Stimulated activated CD4-positive, alpha-beta T cell treated with anti-CD3 and anti-CD28 coated beads, Interleukin-12 subunit alpha, Interleukin-12 subunit beta, amount 100 ng/mL, for 24 hours (primary cell): ENCODE data around the gene CAB39L.

Experiments used
- DNase-seq, 2 experiments: peaks; one replicate each; pipeline ENCODE4 v3.0.0-alpha.2; 2020; ENCODE audit warnings: low read depth in 2 of 2

The CAB39L gene

DNA sequence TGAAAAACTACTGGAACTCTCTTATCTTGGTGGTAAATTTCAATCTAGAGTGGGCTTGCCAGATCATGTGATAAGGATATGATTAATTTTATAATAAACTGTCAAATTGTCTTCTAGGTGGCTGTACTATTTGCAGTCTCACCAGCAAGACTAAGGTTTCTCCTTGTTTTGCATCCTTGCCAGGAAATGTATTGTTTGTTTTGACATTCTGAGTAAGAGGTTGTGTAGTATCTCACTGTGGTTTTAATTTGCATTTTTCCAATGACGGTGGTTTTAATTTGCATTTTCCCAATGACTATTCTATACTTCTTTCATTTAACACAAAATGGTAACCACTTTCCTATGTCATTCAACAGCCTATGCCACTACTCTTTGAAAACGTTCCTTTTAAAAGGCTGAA, 2.0 kb downstream of the CAB39L start:
- no peak for DNase-seq

DNA sequence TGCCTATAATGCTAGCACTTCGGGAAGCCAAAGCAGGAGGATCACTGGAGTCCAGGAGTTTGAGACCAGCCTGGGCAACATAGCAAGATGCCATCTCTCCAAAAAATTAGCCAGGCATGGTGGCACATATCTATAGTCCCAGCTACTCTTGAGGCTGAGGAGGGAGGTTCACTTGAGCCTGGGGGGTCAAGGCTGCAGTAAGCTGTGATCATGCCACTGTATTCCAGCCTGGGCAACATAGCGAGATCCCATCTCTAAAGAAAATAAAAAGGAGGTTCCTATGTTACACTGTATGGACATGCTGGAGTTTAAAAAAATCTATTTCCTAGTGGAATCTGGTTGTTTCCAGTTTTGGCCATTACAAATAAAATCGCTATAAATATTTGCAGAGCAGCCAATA, 2.6 kb downstream of the CAB39L start:
- DNase-seq, result no peak

DNA sequence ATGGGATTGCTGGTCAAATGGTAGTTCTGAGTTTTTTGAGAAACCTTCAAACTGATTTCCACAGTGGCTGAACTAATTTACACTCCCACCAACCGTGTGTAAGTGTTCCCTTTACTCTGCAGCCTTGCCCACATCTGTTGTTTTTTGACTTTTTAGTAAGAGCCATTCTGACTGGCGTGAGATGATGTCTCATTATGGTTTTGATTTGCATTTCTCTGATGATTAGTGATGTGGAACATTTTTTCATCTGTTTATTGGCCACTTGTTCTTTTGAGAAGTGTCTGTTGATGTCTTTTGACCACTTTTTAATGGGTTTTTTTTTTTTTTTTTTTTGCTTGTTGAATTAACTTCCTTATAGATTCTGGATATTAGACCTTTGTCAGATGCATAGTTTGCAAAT, 4.3 kb downstream of the CAB39L start:
- DNase-seq, result no peak

DNA sequence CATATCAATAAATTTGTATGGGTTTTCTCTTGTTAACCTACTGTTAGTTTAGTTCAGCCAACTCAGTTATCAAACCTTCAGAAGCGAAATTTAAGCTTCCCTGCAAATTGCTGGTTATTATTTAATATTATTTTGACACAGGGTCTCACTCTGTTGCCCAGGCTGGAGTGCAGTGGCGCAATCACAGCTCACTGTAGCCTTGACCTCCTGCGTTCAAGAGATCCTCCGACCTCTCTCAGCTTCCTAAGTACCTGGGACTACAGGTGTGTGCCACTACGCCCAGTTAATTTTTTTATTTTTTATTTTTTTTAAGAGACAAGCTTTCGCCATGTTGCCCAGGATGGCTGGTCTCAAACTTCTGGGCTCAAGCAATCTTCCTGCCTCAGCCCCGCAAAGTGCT, 6.2 kb downstream of the CAB39L start:
- DNase-seq, result no peak

DNA sequence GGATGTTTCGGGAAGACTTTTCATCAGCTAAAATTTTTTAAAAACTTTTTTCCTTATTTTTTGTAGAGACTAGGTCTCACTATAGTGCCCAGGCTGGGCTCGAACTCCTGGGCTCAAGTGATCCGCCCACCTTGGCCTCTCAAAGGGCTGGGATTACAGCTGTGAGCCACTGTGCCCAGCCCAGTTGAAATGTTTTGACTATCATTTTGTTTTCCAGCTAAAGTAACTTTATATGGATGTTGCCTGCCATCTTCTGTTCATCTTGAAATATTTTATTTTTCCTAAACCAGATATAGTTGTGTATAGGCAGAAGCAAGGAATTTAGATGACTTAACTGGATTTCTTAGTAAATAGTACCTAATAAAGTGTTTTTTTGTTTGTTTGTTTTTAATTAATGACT, 7.0 kb downstream of the CAB39L start:
- no peak for DNase-seq

DNA sequence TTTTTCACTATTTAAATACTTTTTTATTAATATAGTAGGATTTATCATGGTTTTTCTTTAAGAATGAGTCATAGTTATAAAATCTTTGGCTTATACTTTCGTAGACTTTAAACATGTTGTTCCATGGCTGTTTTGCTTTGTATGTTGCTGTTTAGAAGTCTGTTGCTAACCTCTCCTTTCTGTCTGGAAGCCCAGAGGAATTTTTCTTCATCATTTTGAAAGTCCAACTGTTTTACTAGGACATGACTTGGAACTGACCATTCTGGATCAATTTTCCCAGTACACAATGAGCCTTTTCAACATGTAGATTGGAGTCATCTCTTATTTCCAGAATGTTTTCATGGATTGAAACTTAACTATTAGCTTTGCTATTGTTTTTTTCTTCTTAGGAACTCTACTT, 7.9 kb downstream of the CAB39L start:
- no peak for DNase-seq

DNA sequence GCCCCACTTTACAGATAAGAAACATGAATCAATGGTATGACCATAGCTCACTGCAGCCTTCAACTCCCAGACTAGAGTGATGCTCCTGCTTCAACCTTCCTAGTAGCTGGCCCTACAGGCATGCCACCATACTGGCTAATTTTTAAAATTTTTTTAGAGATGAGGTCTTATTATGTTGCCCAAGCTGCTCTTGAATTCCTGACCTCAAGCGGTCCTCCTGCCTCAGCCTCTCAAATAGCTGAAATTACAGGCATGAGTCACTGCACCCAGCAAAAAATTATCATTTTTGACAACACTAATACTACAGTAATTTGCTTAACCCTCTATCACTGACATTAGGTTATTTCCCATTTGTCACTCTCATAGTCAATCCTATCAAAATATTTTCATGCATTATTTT, 14.7 kb downstream of the CAB39L start:
- DNase-seq, result no peak

DNA sequence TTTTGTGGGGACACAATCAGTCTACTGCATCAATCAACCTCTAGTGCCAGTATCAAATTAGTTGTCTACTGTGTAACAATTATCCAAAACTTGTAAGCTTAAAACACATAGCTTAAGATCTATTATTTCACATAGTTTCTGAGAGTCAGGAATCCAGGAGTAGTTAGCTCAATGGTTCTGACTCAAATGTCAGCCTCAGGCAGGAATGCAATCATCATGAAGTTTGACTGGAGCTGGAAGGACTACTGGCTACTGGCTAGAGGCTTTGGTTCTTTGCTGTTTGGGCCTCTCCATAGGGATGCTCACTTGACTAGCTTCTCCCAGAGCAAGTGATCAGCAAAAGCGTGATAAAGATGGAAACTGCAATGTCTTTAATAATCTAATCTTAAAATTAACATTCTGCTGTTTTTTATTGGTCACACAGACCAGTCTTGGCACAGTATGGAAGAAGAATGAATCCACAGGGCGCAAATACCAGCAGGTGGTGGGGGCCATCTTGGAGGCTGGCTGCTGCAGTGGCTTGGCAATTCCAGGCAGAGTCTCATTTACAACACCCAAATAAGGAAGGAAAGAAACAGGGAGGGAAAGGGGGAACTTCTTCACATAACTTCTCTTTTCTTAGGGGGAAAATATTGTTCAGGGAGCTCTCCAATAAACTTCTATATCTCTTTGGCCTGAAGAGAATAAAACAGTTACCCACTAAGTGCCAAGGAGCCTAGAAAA, 15.7 kb downstream of the CAB39L start:
- DNase-seq, result no peak

DNA sequence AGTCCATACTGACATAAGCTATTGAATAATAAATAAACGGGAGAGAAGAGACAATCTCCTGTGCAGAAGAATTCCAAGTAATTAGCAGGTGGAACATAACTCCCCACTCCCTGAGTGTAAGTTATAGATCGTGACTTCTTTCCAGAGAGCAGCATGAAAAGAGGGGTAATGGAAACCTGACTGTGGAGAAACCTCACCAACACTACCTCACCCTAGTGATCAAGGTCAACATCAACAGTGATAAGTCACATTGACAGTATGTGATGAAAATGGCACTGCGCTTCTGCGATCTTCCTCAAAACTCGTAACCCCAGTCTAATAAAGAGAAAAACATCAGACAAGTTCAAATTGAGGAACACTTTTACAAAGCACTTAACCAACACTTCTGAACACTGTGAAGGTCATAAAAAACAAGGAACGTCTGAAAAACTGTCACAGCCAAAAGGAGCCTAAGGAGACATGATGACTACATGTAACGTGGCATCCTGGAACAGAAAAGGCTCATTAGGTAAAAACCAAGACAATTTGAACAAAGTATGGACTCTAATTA, 19.8 kb downstream of the CAB39L start:
- no peak for DNase-seq

DNA sequence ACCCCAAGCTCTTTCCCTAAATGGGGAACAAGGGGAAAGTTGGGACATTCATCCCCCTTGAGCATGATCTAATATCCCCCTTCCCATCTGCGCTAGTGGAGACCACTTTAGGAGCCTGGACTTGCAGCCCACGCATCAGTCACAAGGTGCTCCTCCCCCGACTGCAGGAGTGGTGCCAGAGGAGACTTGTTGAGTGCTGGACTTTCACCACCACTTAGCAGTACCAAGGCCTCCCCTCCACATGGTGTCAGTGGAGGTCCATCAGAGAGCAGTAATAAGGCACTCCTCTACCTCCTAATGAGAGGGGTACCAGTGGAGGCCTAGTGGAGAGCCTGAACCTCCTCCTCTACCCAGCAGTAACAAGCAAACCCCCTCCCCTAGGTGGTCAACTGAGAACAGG, 22.5 kb downstream of the CAB39L start:
- DNase-seq, result no peak

DNA sequence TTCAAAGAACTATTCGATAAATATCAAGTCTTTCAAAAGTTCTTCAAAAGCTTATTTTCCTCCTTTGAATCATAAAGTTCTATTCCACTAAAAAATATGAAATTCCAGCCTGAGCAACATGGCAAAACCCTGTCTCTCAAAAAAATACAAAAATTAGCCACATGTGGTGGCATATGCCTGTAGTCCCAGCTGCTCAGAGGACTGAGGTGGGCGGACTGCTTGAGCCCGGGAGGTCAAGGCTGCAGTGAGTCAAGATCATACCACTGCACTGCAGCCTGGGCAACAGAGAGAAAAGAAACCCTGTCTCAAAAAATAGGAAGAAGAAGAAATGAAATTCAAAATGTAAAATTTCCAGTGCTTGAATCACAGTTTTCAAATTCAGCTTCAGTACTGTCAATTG, 24.6 kb downstream of the CAB39L start:
- DNase-seq, result no peak

DNA sequence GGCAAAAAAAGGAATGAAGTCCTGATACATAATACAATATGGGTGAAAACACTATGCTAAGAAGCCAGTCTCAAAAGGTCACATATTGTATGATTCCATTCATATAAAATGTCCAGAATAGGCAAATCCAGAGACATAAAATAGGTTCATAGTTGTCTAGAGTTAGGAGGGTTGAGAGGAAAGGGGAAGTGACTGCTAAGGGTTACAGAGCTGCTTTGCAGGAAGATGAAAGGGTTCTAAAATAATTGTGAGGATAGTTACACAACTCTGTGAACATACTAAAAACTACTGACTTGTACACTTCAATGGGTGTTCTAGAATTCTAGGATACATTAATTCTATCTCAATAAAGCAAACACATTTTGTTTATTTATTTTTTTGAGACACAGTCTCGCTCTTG, 25.7 kb downstream of the CAB39L start:
- DNase-seq, result no peak

DNA sequence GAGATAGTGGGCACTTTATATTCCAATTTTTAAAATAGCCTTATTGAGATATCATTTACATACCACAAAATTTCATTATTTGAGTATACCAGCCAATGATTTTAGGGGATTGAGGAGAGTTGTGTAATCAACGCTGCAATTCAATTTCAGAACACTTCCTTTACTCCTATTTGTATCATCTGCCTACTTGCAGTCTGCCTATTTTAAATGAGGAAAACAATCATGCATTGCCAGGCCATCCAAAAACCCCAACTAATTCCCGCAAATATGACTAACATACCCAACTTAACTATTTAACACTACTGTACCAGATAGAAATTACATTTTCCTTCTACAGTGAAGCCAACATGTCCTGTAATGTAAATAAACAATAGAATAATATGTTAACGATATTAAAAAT, 26.7 kb downstream of the CAB39L start:
- no peak for DNase-seq

DNA sequence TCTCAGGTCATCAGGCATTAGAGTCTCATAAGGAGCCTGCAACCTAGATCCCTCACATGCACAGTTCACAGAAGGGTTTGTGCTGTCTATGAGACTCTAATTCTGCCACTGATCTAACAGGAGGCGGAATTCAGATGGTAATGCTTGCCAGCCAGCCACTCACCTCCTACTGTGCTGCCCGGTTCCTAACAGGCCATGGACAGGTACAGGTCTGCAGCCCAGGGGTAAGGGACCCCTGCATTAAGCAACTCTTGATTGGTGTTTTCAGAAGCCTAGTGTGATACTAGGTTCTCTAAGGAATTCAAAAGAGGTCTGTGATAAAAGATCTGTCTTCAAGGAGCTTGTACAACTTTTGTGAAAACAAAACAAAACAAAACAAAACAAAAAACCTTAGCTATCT, 31.1 kb downstream of the CAB39L start:
- no peak for DNase-seq

DNA sequence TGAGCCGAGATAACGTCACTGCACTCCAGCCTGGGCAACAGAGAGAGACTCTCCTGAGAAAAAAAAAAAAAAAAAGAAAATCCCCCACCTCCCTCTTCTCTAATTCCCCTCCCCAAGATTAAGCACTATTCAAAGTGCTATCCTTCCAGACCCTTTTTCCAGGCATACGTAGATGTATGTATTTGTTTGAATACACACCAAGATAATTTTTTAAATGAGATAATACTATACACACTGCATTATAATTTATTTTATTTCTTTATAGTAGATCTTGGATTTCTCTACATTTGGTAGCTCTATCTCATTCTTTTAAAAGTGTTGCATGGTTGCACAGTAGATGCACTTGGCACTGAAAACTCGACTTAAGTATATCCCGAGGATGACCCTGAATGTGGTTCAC, 32.5 kb downstream of the CAB39L start:
- DNase-seq, result no peak

DNA sequence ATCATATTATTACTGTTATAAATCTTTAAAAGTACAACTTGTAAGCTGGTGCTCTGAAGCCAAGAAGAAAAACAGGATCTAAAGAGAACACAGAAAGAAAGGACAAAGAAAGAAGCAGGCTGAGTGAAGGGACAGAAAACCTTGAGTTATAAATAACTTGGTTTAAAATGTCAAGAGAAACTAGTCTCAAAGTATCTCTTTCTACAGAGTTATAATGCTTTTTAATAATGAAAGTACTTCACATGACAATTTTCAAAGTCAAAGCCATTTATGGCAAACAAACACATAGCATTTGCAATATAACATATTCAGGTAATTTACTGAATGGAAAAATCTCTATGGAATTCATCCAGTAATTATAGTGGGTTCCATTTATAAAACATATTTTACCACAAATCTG, 33.4 kb downstream of the CAB39L start:
- no peak for DNase-seq

DNA sequence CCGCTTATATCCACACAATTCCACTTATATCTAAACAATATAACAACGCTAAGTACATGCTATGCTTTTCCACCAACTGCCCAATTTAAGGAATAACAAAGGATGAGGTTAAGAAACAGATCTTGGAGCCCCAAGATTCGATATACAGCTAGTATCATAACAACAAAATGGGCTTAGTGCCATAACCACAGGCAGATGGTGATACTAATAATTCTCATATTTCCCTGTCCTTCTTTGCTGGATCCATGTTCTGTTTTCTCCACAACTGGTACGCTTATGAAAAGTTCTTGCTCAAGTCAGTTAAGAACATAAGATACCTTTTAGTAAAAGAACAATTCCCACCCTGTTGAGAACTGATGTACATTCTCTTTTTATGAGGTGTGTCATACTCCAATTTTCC, 33.9 kb downstream of the CAB39L start:
- DNase-seq, result no peak

DNA sequence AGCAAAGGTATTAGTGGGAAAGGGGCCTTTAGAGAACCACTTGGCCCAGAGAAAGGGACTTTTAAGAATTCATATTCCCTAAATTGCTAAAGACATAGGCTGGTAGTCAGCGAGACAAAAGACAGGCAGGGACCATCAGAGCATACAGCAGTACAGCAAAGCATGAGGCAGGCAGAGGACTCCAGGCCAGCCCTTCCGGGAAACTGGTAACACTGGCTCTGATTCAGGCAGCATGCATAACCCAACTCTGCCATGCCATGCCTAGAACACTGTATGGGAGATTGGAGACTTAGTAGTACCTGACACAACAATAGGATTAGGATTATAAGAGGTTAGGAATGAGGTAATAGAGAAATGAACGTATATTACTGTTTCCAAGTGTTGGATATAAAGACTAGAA, 34.9 kb downstream of the CAB39L start:
- no peak for DNase-seq

DNA sequence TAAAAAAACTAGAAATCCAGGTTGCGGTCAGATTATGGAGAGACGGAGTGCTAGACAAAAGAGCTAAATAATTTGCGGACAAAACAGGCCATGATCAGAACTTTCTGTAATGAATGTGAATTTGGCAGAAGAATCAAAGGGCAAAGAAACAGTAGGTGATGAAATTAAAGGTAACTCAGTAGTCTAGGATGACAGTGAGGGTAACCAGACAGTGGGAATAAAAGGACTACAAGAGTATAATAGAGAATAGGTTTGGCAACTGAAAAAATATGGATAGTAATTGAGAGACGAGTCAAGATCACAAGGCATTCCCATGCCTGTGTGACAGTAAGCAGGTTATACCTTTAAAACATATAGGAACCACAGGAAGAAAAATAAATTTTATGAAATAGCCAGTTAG, 35.9 kb downstream of the CAB39L start:
- DNase-seq, result no peak

DNA sequence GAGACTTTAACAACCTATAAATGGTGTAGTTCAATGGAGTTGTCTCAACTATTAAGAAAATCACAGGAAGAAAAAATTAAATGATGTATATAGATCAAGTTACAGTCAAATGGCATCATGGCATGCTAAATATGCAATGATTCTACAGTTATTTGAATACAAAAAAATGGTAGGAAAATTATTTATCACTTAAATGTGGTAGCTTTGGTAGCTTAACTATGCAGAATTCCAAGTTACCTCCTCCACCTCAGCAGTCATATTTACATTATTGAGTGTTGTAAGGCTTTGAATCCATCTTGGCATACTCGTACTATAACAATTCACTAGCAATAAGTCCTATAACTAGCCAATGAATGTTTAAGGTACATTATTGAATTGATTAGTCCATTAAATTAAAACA, 36.8 kb downstream of the CAB39L start:
- no peak for DNase-seq

DNA sequence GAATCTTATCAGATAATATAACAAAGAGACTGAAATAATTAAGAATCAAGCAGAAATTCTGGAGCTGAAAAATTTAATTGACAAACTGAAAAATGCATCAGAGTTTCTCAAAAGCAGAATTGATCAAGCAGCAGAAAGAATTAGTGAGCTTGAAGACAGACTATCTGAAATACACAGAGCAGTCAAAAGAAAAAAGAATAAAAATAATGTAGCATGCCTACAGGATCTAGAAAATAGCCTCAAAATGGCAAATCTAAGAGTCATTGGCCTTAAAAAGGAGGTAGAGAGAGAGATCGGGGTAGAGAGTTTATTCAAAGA, 39.2 kb downstream of the CAB39L start:
- no peak for DNase-seq

DNA sequence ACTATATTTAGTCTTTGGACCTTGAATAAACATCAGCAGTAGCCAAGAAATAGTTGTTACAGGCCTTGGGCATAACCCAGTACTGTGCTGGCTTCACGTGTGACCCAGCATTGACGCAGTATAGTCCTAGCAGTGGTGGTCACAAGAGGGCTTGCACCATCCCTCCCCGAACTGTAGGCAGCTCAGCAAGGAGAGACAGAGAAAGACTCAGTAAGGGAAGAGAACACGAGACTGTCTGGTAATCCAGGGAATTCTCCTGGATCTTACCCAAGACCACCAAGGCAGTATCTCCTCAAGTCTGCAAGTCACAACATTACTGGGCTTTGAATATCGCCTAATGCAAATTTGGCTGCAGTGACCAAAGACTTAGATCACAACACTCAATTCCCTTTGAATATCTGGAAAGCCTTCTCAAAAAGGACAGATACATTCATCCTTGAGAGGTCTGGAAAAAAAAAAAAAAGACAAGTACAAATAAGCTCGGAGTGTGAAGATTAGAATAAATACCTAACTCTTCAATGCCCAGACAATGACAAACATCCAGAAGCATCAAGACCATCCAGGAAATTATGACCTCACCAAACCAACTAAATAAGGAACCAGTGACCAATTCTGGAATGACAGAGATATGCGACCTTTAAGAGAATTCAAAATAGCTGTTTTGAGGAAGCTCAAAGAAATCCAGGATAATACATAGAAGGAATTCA, 39.7 kb downstream of the CAB39L start:
- no peak for DNase-seq

DNA sequence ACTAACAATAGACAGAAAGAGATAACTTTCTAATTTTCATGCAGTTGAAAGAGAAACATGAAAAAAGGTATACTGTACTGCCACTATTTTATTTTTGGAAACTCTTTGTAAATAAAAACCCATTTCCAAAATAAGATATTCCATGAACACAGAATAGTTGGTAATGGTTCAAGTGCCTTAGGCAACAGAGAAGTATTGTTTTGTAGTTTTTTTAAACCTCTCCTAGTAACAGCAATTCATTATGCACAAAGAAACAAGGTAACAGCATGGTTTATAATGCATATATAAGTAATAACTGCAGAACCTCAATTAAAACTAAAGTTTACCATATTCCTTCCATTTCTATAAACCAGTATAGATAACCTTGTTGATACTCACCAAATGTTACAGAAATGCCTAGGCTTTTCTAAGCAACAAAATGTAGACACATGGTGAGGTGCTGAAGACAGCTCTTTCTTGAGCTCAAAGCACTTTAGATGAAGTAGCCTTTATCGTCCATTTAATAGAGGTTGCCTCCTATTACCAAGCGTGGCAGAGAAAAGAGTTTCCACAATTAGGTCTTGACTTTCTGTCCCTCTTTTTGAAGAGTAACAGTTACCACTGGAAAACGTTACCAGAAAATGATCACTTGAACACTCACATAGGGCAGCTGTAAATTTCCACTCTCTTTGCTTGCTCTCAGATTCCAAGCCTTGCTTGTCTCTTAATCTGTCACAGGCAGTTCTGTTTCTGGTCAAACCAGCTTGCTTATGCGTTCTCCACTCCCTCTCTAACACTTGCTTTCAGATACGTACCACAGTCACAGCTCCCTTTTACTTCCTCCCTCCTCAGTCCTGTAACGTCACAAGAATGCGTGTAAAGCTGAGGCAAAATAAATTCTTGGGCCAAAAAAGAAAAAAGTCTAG, 42.9 kb downstream of the CAB39L start:
- DNase-seq, result no peak
